Heart left ventricle (tissue), 16 donors: Measurements from ENCODE around the gene MAPK1IP1L. TPM values are rescaled to one million over a fixed set of nuclear protein-coding genes. Genes with fewer than 3 reads are reported as not detected.

Experiments used
- ATAC-seq, 4 donors: fragments of 200-7000 bp; cut with Tn5 transposase; one replicate each; pipeline ENCODE4 v1.9.1; 2020 to 2022; ENCODE audit warnings: moderate library complexity in 4 of 4, mild to moderate bottlenecking in 3 of 4, moderate number of reproducible peaks in 1 of 4
- DNase-seq, 5 donors: peaks; one replicate each; pipeline ENCODE4 v3.0.0-alpha.2; 2020
- H3K27ac ChIP-seq, 12 donors: fragments of 200-600 bp; sonication (generic) in 4 of 12; one replicate each; pipeline versions ENCODE4 v1.5.0 to v1.8.0; 2016 to 2022; ENCODE audit warnings: mild to moderate bottlenecking in 2 of 12
- H3K27me3 ChIP-seq, 9 donors: fragments of 200-600 bp; sonication (generic) in 2 of 9; one replicate each; pipeline versions ENCODE4 v1.5.1 to v1.8.0; 2016 to 2022; ENCODE audit warnings: mild to moderate bottlenecking in 3 of 9
- H3K36me3 ChIP-seq, 9 donors: fragments of 200-600 bp; sonication (generic) in 2 of 9; one replicate each; pipeline versions ENCODE4 v1.5.0 to v1.8.0; 2018 to 2022; ENCODE audit warnings: mild to moderate bottlenecking in 2 of 9
- H3K4me1 ChIP-seq, 12 donors: fragments of 200-600 bp; sonication (generic) in 4 of 12; one replicate each; pipeline versions ENCODE4 v1.5.0 to v1.8.0; 2016 to 2022; ENCODE audit warnings: mild to moderate bottlenecking in 3 of 12
- H3K4me3 ChIP-seq, 12 donors: fragments of 200-600 bp; sonication (generic) in 4 of 12; one replicate each; pipeline versions ENCODE4 v1.5.0 to v1.8.0; 2017 to 2022; ENCODE audit warnings: mild to moderate bottlenecking in 9 of 12, moderate library complexity in 4 of 12
- H3K9me3 ChIP-seq, 12 donors: fragments of 200-600 bp; sonication (generic) in 4 of 12; one replicate each; pipeline versions ENCODE4 v1.5.0 to v1.8.0; 2016 to 2022; ENCODE audit warnings: mild to moderate bottlenecking in 1 of 12
- POLR2A ChIP-seq, 2 donors: fragments of 450-650 bp; IDR thresholded peaks; one replicate each; pipeline ENCODE4 v1.6.1; 2017; ENCODE audit warnings: antibody characterized with exemption in 2 of 2, mild to moderate bottlenecking in 2 of 2, moderate library complexity in 2 of 2
- WGBS, 4 donors: extraction: QIAGEN DNeasy Blood & Tissue Kit in 2 of 4; methylation state at CpG; one replicate each; pipeline versions ENCODE4 v1.1.5 to v1.1.7; 2013 to 2018; 5-methylcytosine and 5-hydroxymethylcytosine counted together
- intact Hi-C, 10 donors: fragments of 100-400 bp; cut with DNase I; formaldehyde crosslinking; loops; one replicate each; pipeline versions ENCODE4 v1.11.1 to v1.14.2; 2022
- polyA plus RNA-seq, 2 donors: library from polyadenylated mRNA; stranded (reverse); fragments of 200-250 nt; gene quantifications; one replicate each; pipeline ENCODE4 v1.2.3, GENCODE V29; 2013
- total RNA-seq, 9 donors: library from RNA; depleted of rRNA in 2 of 9; stranded (reverse); fragments of >200 nt in 2 of 9; fragmentation: NEBNext Ultra II Directional in 3 of 9; extraction: Animal tissue kit (Norgen Biotek cat#: 25700) in 3 of 9; gene quantifications; one replicate each; pipeline versions ENCODE4 v1.1.0 to v1.2.4, GENCODE V29; 2016 to 2023
- TF ChIP-seq, protein P1 (sequence below), 12 donors: fragments of 200-600 bp; sonication (generic) in 4 of 12; IDR thresholded peaks; one replicate each; pipeline versions ENCODE4 v1.5.0 to v1.8.0; 2018 to 2022; ENCODE audit warnings: antibody characterized with exemption in 12 of 12, mild to moderate bottlenecking in 5 of 12
- donor health status: ischemic (EF 13 %, LVEDD 7.1; RV severe dilation, severe dysfunction).
- donor health status: healthy with polysubstance abuse.
- donor health status: DM: no; HTN: yes; CAD: no.
- donor health status: DM: no; HTN: no; CAD: no.
- donor health status: ischemic (EF 25% LVEDD 6.9; RV normal size, moderate dysfunction).
- donor health status: ischemic (EF 25% LVEDD 5.7; RV mildly dilated, moderate dysfunction).
- donor health status: healthy.
- donor health status: DM: yes; HTN: yes; CAD: no.
- donor health status: ischemic (EF 35%, LVEDD 5.7; RV mildly dilated, moderate dysfunction).
- donor health status: nonischemic (EF 11% LVEDD 7.7; RV severe dilation, severe dysfunction).
- donor health status: DM: yes; HTN: yes; CAD: no.
- donor health status: PGD.
- donor health status: ischemic (EF 29% LVEDD 5.4; RV normal size, mild dysfunction).
- donor health status: nonischemic (EF 23%, LVEDD 6.1; RV moderate dilation, normal function).

MAPK1IP1L gene
- total and polyA plus RNA-seq, 11 donors = 23.8 to 159 (median 77.5) TPM

DNA sequence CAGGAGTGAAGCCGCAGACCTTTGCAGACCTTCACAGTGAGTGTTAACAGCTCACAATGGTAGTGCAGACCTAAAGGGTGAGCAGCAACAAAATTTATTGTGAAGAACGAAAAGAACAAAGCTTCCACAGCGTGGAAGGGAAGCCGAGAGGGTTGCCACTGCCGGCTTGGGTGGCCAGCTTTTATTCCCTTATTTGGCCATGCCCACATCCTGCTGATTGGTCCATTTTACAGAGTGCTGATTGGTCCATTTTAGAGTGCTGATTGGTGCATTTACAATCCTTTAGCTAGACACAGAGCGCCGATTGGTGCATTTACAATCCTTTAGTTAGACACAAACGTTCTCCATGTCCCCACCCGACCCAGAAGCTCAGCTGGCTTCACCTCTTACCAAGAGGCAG is 35.5 kb downstream of the MAPK1IP1L start:
- intact Hi-C loops = no loop called here
- ATAC-seq = no peak
- no peak for DNase-seq
- Histone ChIP-seq H3K4me3 (no peak overlapping the region), H3K9me3 (no peaks in the 10 kb centered on the region), H3K27ac (no peak overlapping the region), H3K36me3 (no peaks in the 10 kb centered on the region), H3K27me3 (no peaks in the 10 kb centered on the region), H3K4me1 (peaks cover 0 to 15% (median 0%) of the 10 kb centered on the region in 12 donors)
- WGBS, 4 donors = 91 to 93% (median 92%) methylated on average over 9 of the region's 9 CpGs
- TF ChIP-seq, protein P1, sequence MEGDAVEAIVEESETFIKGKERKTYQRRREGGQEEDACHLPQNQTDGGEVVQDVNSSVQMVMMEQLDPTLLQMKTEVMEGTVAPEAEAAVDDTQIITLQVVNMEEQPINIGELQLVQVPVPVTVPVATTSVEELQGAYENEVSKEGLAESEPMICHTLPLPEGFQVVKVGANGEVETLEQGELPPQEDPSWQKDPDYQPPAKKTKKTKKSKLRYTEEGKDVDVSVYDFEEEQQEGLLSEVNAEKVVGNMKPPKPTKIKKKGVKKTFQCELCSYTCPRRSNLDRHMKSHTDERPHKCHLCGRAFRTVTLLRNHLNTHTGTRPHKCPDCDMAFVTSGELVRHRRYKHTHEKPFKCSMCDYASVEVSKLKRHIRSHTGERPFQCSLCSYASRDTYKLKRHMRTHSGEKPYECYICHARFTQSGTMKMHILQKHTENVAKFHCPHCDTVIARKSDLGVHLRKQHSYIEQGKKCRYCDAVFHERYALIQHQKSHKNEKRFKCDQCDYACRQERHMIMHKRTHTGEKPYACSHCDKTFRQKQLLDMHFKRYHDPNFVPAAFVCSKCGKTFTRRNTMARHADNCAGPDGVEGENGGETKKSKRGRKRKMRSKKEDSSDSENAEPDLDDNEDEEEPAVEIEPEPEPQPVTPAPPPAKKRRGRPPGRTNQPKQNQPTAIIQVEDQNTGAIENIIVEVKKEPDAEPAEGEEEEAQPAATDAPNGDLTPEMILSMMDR (IDR thresholded peaks at IDR 0.05) = no peak
- TF ChIP-seq POLR2A (IDR thresholded peaks at IDR 0.05) = no peak

DNA sequence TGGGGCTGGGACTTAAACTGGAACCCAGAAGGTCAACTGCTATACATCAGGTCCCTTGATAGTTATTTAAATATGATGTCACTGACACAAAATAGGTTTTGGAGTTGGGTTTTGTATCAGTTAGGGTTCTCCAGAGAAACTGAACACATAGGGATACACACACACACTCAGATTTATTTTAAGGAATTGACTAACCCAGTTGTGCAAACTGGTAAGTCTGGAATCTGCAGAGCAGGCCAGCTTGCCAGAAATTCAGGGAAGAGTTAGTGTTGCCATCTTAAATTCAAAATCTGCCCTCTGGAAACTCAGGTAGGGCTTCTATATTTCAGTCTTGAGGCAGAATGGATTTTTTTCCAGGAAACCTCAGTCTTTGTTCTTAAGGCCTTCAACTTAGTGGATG is 36.9 kb downstream of the MAPK1IP1L start:
- Histone ChIP-seq H3K4me3 (no peak overlapping the region), H3K36me3 (no peaks in the 10 kb centered on the region), H3K27me3 (no peaks in the 10 kb centered on the region), H3K9me3 (no peaks in the 10 kb centered on the region), H3K27ac (no peak overlapping the region), H3K4me1 (peaks cover 0 to 20% (median 0%) of the 10 kb centered on the region in 12 donors)
- intact Hi-C loops = loop anchor here in 6 of 10 donors (2.0 kb wide), 4 partner anchors 42 to 72 kb away; no protein-coding TSS in a partner anchor
- DNase-seq = no peak
- peak in 1 of 4 donors; percentile 46 for ATAC-seq
- TF ChIP-seq, protein P1 (IDR thresholded peaks at IDR 0.05) = no peak
- TF ChIP-seq POLR2A (IDR thresholded peaks at IDR 0.05) = no peak

DNA sequence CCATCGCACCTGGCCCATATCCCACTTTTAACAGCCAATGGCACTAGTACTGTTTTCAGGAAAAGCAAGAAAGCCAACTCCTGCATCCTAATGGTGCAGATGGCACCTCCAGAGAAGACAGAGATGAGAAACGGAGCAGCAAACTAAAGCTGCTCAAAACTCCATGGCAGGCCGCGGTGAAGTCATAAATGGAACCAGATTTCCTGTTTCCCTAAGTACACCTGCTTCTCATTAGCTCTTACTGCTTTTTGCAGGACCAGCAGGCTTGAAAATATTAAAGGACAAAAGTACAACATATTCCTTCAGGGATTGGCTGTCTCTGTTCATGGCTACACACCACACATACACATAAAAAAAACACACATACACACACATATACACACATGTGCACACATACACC is 40.9 kb downstream of the MAPK1IP1L start:
- H3K4me1 ChIP-seq = peaks cover 0 to 20% (median 4%) of the 10 kb centered on the region in 12 donors
- no peak for TF ChIP-seq POLR2A (IDR thresholded peaks at IDR 0.05)
- TF ChIP-seq, protein P1 (IDR thresholded peaks at IDR 0.05) = no peak
- H3K27ac ChIP-seq = no peak overlapping the region
- 59 to 80% (median 74%) methylated on average over 4 of the region's 4 CpGs for WGBS, 4 donors
- no peaks in the 10 kb centered on the region for H3K27me3 ChIP-seq
- DNase-seq = no peak
- no peak overlapping the region for H3K4me3 ChIP-seq
- H3K9me3 ChIP-seq = no peaks in the 10 kb centered on the region
- intact Hi-C loops = loop anchor here in 8 of 10 donors (2.0 to 5.0 kb wide), 3 partner anchors 40 to 68 kb away; no protein-coding TSS in a partner anchor
- ATAC-seq = no peak
- no peaks in the 10 kb centered on the region for H3K36me3 ChIP-seq

DNA sequence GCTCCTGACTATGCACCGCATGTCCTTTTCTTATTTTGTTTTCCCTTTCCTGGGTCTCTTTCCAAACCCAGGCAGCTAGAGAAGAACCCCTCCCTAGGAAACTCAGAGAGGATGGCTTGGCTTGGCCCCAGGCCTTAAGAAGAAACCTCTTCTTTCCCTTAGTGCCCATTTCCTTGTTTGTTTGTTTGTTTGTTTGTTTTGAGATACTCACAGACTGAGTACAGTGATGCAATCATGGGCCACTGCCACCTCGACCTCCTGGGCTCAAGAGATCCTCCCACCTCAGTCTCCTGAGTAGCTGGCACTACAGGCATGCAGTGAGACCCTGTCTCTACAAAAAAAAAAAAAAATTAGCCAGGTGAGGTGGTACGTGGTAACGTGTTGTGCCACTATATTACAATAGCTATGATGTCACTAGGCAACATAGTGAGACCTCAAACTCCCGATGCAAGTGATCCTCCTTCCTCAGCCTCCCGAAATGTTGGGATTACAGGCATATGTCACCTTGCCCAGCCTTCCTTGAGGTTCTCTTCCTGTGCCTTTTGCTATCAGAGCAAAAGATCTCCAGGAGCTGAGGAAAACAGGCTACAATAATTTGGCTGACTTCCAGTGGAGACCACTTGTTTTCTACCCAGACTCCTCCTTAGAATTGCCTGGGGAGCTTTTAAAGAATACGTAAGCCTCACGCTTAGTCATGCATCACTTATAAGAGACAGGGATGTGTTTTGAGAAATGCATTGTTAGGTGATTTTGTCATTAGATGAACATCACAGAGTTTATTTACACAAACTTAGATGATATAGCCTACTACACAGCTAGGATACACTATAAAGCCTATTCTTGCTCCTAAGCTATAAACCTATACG is 43.1 kb downstream of the MAPK1IP1L start:
- intact Hi-C loops = loop anchor here in 7 of 10 donors (2.0 to 5.0 kb wide), 3 partner anchors 38 to 64 kb away; no protein-coding TSS in a partner anchor

More for the DNA sequence above, 43.1 kb downstream of the MAPK1IP1L start:
- Histone ChIP-seq H3K9me3 (no peaks in the 10 kb centered on the region), H3K4me3 (no peak overlapping the region), H3K4me1 (peaks cover 0 to 37% (median 11%) of the 10 kb centered on the region in 12 donors), H3K36me3 (no peaks in the 10 kb centered on the region), H3K27me3 (no peaks in the 10 kb centered on the region), H3K27ac (no peak overlapping the region)
- ATAC-seq = no peak
- TF ChIP-seq, protein P1 (IDR thresholded peaks at IDR 0.05) = no peak
- no peak for TF ChIP-seq POLR2A (IDR thresholded peaks at IDR 0.05)
- WGBS, 4 donors = 70 to 80% (median 76%) methylated on average over 9 of the region's 9 CpGs
- no peak for DNase-seq
